ENCODE results near the gene ZC3H4. TPM values are rescaled to one million over a fixed set of nuclear protein-coding genes. Genes with fewer than 3 reads are reported as not detected.

The ZC3H4 gene
- polyA plus RNA-seq, 1 donor = 27.4 TPM

DNA sequence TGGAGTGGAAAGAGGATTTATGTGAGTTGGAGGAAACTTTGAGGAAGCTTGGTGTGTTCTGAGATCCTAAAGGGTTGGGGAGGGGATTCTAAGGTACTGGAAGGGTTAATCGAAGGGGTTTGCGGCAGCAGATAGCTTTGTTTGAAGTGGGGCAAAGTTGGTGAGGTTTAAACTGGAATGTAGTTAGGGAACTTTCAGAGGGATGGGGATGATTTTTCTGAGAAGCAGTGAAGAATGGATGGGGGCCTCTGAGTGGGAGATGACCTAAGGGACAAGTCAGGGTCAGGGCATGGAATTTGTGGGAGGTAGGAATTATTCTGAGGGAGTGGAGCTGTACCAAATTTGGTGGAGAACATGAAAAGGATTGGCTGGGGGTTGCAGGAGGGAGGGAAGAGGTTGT is 21.0 kb upstream of the ZC3H4 start:
- WGBS (ENCODE audit: insufficient coverage, low lambda C conversion rate) = no CpG with 5 or more reads among the region's 2 CpGs
- H3K9me3 ChIP-seq (ENCODE audit: control insufficient read depth, low read depth, low read length) = no peaks in the 10 kb centered on the region
- no peak for DNase-seq

DNA sequence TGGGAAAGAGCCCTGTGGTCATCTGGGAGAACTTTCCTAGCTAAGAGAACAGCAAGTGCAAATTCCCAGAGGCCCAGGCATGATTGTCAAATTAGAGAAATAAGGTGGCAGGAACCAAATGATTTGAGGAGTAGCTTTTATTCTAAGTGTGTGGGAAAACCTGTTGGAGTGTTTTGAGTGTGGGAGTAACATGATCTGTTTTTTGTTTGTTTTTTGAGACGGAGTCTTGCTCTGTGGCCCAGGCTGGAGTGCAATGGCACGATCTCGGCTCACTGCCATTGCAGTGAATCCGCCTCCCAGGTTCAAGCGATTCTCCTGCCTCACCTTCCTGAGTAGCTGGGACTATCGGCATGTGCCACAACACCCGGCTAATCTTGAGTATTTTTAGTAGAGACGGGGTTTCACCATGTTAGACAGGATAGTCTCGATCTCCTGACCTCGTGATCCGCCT is 19.5 kb upstream of the ZC3H4 start:
- Histone ChIP-seq H3K27me3 (ENCODE audit: control insufficient read depth, insufficient read depth, low read length) (no peaks in the 10 kb centered on the region), H3K27ac (ENCODE audit: low read length) (no peak overlapping the region), H3K9me3 (ENCODE audit: control insufficient read depth, low read depth, low read length) (no peaks in the 10 kb centered on the region), H3K36me3 (ENCODE audit: control insufficient read depth, insufficient read depth, low read length) (peaks cover 6% of the 10 kb centered on the region), H3K4me3 (ENCODE audit: low read length) (no peak overlapping the region), H3K4me1 (ENCODE audit: control insufficient read depth, insufficient read depth, low read length) (peaks cover 2% of the 10 kb centered on the region)
- DNase-seq = no peak
- WGBS (ENCODE audit: insufficient coverage, low lambda C conversion rate) = no CpG with 5 or more reads among the region's 11 CpGs

More for the DNA sequence above, 21.0 kb upstream of the ZC3H4 start:
- peaks cover 9% of the 10 kb centered on the region for H3K36me3 ChIP-seq (ENCODE audit: control insufficient read depth, insufficient read depth, low read length)
- no peaks in the 10 kb centered on the region for H3K27me3 ChIP-seq (ENCODE audit: control insufficient read depth, insufficient read depth, low read length)
- no peak overlapping the region for H3K27ac ChIP-seq (ENCODE audit: low read length)
- H3K4me1 ChIP-seq (ENCODE audit: control insufficient read depth, insufficient read depth, low read length) = peaks cover 2% of the 10 kb centered on the region
- no peak overlapping the region for H3K4me3 ChIP-seq (ENCODE audit: low read length)

DNA sequence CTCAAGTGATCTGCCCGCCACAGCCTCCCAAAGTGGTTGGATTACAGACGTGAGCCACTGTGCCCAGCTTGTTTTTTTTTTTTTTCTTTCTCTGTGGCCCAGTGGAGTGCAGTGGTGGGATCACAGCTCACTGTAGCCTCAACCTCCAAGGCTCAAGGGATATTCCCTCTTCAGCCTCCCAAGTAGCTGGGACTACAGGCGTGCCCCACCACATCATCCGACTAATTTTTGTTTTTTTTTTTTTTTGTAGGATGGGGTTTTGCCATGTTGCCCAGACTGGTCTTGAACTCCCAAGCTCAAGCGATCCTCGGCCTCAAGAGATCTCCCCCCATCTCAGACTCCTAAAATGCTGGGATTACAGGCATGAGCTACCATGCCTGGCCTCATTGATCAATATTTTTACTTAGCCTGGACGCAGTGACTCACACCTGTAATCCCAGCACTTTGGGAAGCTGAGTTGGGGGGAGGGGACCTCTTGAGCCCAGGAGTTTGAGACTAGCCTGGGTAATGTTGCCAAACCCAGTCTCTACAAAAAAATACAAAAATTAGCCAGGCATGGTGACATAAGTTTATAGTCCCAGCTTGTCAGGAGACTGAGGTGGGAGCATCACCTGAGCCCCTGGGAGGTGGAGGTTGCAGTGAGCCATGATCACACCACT is 18.7 kb upstream of the ZC3H4 start:
- Histone ChIP-seq H3K4me1 (ENCODE audit: control insufficient read depth, insufficient read depth, low read length) (peaks cover 2% of the 10 kb centered on the region), H3K9me3 (ENCODE audit: control insufficient read depth, low read depth, low read length) (no peaks in the 10 kb centered on the region), H3K27ac (ENCODE audit: low read length) (no peak overlapping the region), H3K27me3 (ENCODE audit: control insufficient read depth, insufficient read depth, low read length) (no peaks in the 10 kb centered on the region), H3K36me3 (ENCODE audit: control insufficient read depth, insufficient read depth, low read length) (peaks cover 6% of the 10 kb centered on the region), H3K4me3 (ENCODE audit: low read length) (no peak overlapping the region)
- WGBS (ENCODE audit: insufficient coverage, low lambda C conversion rate) = 60% methylated on average over 1 of the region's 7 CpGs
- no peak for DNase-seq

DNA sequence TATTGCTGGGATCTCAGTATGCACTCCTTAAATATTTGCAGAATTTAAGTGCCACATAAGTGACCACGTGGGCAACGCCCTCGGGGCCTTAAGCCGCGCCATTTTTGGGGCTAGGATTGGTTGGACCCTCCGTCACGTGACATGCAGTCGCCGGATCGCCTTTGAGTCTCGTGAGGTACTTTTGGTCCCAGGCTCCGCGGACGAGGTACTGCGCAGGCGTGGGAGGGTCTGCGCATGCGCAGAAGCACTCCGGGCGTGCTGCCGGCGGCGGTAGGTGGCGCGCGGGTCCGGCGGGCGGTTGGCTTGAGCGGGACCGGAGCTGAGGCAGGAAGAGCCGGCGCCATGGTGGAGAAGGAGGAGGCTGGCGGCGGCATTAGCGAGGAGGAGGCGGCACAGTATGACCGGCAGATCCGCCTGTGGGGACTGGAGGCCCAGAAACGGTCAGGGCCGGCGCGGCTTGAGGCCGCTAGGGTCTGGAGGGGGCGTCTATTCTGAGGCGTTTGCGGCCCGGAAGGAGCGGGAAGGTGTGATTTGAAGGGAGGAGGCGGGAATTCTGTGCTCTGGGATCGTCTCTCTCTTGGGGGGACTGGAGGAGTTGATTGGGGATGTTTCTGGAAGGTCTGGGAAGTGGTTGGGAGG is 17.1 kb upstream of the ZC3H4 start, which contains the start of gene SAE1:
Gene SAE1, plus strand, starts transcription at position 247 of the 639 bp plus-strand sequence. Its CDS starts 96 bp downstream, at position 343.
- peak; percentile 96 to 97 for DNase-seq
- Histone ChIP-seq H3K27me3 (ENCODE audit: control insufficient read depth, insufficient read depth, low read length) (no peaks in the 10 kb centered on the region), H3K36me3 (ENCODE audit: control insufficient read depth, insufficient read depth, low read length) (peaks cover 5% of the 10 kb centered on the region), H3K9me3 (ENCODE audit: control insufficient read depth, low read depth, low read length) (no peaks in the 10 kb centered on the region), H3K4me1 (ENCODE audit: control insufficient read depth, insufficient read depth, low read length) (peaks cover 2% of the 10 kb centered on the region), H3K27ac (ENCODE audit: low read length) (peak within 1 kb of the TSS; percentile 94), H3K4me3 (ENCODE audit: low read length) (peak within 1 kb of the TSS; percentile 94)
- WGBS (ENCODE audit: insufficient coverage, low lambda C conversion rate) = no CpG with 5 or more reads among the region's 51 CpGs

DNA sequence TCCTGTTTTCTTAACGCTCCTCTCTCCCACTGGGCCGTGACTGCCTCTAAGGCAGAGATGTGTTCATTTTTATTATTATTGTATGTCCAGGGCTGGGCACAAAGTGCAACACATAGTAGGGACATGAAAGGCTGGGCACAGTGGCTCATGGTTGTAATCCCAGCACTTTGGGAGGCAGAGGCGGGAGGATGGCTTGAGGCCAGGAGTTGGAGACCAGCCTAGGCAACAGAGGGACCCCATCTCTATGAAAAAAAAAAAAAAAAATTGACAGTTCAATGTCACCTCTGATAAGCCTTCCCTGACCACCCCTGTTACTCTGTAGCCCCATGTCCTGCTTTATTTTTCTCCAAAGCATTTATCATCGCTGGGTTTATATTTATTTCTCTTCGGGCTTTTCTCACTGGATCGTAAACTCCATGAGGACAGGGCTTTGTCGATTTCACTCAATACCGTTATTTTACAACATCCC is 16.6 kb upstream of the ZC3H4 start:
- peak overlapping the region; percentile 94 for H3K4me3 ChIP-seq (ENCODE audit: low read length)

DNA sequence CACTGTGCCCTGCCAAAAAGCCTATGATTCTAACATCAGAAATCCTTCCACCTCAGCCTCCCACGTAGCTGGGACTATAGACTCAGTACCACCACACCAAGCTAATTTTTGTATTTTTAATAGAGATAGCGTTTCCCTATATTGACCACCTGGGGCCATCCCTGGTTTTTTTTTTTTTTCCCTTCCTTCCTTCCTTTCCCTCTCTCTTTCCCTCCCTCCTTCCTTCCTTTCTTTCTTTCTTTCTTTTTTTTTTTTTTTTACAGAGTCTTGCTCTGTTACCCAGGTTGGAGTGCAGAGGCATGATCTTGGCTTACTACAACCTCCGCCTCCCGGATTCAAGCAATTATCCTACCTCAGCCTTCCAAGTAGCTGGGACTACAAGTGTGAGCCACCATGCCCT is 16.0 kb upstream of the ZC3H4 start:
- 100% methylated on average over 1 of the region's 4 CpGs for WGBS (ENCODE audit: insufficient coverage, low lambda C conversion rate)
- no peak overlapping the region for H3K27ac ChIP-seq (ENCODE audit: low read length)
- H3K4me1 ChIP-seq (ENCODE audit: control insufficient read depth, insufficient read depth, low read length) = peaks cover 6% of the 10 kb centered on the region
- H3K4me3 ChIP-seq (ENCODE audit: low read length) = no peak overlapping the region
- no peaks in the 10 kb centered on the region for H3K27me3 ChIP-seq (ENCODE audit: control insufficient read depth, insufficient read depth, low read length)
- H3K36me3 ChIP-seq (ENCODE audit: control insufficient read depth, insufficient read depth, low read length) = peaks cover 5% of the 10 kb centered on the region
- H3K9me3 ChIP-seq (ENCODE audit: control insufficient read depth, low read depth, low read length) = no peaks in the 10 kb centered on the region
- no peak for DNase-seq

More for the DNA sequence above, 16.6 kb upstream of the ZC3H4 start:
- WGBS (ENCODE audit: insufficient coverage, low lambda C conversion rate) = 30% methylated on average over 5 of the region's 8 CpGs
- Histone ChIP-seq H3K36me3 (ENCODE audit: control insufficient read depth, insufficient read depth, low read length) (peaks cover 5% of the 10 kb centered on the region), H3K27me3 (ENCODE audit: control insufficient read depth, insufficient read depth, low read length) (no peaks in the 10 kb centered on the region), H3K4me1 (ENCODE audit: control insufficient read depth, insufficient read depth, low read length) (peaks cover 3% of the 10 kb centered on the region), H3K27ac (ENCODE audit: low read length) (peak overlapping the region; percentile 94), H3K9me3 (ENCODE audit: control insufficient read depth, low read depth, low read length) (no peaks in the 10 kb centered on the region)
- DNase-seq = no peak

DNA sequence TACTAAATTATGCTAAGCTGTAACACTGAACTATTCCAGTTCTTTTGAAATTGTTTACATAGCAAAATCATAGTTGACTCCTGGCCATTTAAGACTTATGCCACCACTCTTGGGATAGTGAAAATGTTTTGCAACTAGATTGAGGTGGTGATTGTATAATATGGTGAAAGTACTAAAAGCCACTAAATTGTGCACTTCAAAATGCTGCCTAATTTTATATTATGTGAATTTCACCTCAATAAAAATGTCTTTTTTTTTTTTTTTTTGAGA is 12.0 kb upstream of the ZC3H4 start:
- Histone ChIP-seq H3K9me3 (ENCODE audit: control insufficient read depth, low read depth, low read length) (no peaks in the 10 kb centered on the region), H3K27ac (ENCODE audit: low read length) (no peak overlapping the region), H3K4me1 (ENCODE audit: control insufficient read depth, insufficient read depth, low read length) (peaks cover 4% of the 10 kb centered on the region), H3K4me3 (ENCODE audit: low read length) (no peak overlapping the region), H3K36me3 (ENCODE audit: control insufficient read depth, insufficient read depth, low read length) (no peaks in the 10 kb centered on the region), H3K27me3 (ENCODE audit: control insufficient read depth, insufficient read depth, low read length) (no peaks in the 10 kb centered on the region)
- DNase-seq = no peak

DNA sequence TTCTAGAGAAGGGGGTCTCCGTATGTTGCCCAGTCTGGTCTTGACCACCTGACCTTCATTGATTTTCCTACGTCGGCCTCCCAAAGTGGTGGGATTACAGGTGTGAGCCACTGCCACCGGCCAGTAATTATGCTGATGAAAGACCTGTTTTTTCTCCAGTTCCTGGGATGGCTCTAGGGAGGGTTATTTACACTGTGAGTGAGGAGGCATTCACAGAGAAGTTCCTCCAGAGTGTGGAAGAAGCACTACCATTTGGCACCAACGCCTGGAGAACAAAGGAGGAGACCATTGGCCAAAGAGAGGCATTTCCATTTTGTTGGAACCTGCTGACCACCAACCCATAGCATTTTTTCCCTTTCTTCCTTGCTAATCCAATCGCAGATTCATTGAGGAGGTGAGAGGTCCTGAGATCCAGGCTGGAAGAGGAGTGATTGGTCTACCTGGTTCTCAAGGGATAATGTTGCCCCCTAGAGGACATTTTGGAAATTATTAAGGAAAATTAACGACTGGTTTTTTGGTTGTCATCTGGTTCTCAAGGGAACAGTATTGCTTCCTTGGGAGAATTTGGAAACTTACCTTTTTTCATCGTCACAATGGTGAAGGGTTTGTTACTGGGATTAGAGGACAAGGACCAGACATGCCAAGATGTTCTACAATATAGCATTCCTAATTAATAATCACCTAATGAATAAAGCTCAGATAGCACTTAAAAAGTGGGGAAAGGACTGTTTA is 11.5 kb upstream of the ZC3H4 start:
- no peak overlapping the region for H3K4me3 ChIP-seq (ENCODE audit: low read length)
- no peaks in the 10 kb centered on the region for H3K36me3 ChIP-seq (ENCODE audit: control insufficient read depth, insufficient read depth, low read length)
- no CpG with 5 or more reads among the region's 8 CpGs for WGBS (ENCODE audit: insufficient coverage, low lambda C conversion rate)
- H3K4me1 ChIP-seq (ENCODE audit: control insufficient read depth, insufficient read depth, low read length) = peaks cover 4% of the 10 kb centered on the region
- H3K27ac ChIP-seq (ENCODE audit: low read length) = no peak overlapping the region
- no peaks in the 10 kb centered on the region for H3K9me3 ChIP-seq (ENCODE audit: control insufficient read depth, low read depth, low read length)
- no peaks in the 10 kb centered on the region for H3K27me3 ChIP-seq (ENCODE audit: control insufficient read depth, insufficient read depth, low read length)
- peak; percentile 54 to 74 for DNase-seq

DNA sequence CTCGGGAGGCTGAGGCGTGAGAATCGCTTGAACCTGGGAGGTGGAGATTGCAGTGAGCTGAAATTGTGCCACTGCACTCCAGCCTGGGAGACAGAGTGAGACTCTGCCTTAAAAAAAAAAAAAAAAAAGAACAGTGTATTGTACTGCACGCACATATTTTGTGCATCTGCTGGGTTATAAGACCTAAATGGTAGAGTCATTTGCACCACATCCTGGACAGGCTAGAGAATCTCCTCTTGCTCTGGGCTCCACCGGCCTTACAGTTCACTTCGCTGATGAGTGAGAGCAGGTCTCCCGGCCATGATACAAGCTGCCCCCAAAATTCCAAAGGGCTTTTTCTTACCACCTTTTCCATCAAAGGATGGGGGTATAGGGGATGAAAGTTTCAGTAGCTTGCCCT is 9.8 kb upstream of the ZC3H4 start:
- WGBS (ENCODE audit: insufficient coverage, low lambda C conversion rate) = no CpG with 5 or more reads among the region's 7 CpGs

DNA sequence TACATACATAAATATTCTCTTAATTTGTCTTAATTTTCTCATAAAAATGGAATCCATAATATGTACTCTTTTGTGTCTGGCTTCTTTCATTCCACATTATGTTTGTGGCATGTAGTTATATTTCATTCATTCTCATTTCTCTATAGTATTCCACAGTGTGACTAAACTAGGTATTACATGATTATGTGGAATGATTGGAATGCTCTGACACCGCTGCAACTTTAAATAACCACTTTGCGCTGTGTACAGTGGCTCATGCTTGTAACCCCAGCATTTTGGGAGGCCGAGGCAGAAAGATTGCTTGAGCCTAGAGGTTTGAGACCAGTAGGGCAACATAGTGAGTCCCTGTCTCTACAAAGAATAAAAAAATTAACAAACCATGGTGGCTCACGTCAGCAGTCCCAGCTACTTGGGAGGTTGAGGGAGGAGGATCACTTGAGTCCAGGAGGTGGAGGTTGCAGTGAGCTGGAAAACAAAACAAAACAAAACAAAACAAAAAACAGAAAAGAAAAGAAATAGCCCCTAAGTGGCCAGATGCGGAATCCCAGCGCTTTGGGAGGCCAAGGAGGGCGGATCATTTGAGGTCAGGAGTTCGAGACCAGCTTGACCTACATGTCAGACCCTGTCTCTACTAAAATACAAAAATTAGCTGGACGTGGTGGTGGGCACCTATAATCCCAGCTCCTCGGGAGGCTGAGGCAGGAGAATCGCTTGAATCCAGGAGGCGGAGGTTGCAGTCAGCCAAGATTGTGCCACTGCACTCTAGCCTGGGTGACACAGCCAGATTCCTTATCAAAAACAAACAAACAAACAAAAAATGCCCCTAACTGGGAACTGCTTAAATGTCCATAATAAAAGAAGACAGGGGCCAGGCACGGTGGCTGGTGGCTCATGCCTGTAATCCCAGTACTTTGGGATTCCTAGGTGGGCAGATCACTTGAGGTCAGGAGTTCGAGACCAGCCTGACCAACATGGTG is 9.1 kb upstream of the ZC3H4 start:
- no peaks in the 10 kb centered on the region for H3K36me3 ChIP-seq (ENCODE audit: control insufficient read depth, insufficient read depth, low read length)
- no peak overlapping the region for H3K4me3 ChIP-seq (ENCODE audit: low read length)
- H3K27ac ChIP-seq (ENCODE audit: low read length) = no peak overlapping the region
- no peaks in the 10 kb centered on the region for H3K27me3 ChIP-seq (ENCODE audit: control insufficient read depth, insufficient read depth, low read length)
- no CpG with 5 or more reads among the region's 14 CpGs for WGBS (ENCODE audit: insufficient coverage, low lambda C conversion rate)
- DNase-seq = no peak
- H3K4me1 ChIP-seq (ENCODE audit: control insufficient read depth, insufficient read depth, low read length) = peaks cover 4% of the 10 kb centered on the region
- no peaks in the 10 kb centered on the region for H3K9me3 ChIP-seq (ENCODE audit: control insufficient read depth, low read depth, low read length)

More for the DNA sequence above, 9.8 kb upstream of the ZC3H4 start:
- DNase-seq = no peak
- no peaks in the 10 kb centered on the region for H3K27me3 ChIP-seq (ENCODE audit: control insufficient read depth, insufficient read depth, low read length)
- H3K36me3 ChIP-seq (ENCODE audit: control insufficient read depth, insufficient read depth, low read length) = no peaks in the 10 kb centered on the region
- no peaks in the 10 kb centered on the region for H3K9me3 ChIP-seq (ENCODE audit: control insufficient read depth, low read depth, low read length)
- H3K27ac ChIP-seq (ENCODE audit: low read length) = no peak overlapping the region
- no peak overlapping the region for H3K4me3 ChIP-seq (ENCODE audit: low read length)
- H3K4me1 ChIP-seq (ENCODE audit: control insufficient read depth, insufficient read depth, low read length) = peaks cover 4% of the 10 kb centered on the region
